DND-41 (cell line): Measurements from ENCODE around the gene INO80D.

ENCODE experiments used
- CTCF ChIP-seq: IDR thresholded peaks from 2 replicates; pipeline ENCODE4 v1.5.1; 2012; ENCODE audit warnings: borderline replicate concordance, low read length, moderate library complexity, mild to moderate bottlenecking; ENCODE audit not compliant: poor library complexity, severe bottlenecking; ENCODE audit errors: extremely low read depth
- EZH2 ChIP-seq: IDR thresholded peaks from 3 replicates; pipeline ENCODE4 v1.6.1; 2012; ENCODE audit warnings: borderline replicate concordance, low read depth, mild to moderate bottlenecking, moderate library complexity, low read length, inconsistent platforms; ENCODE audit not compliant: severe bottlenecking

DNA sequence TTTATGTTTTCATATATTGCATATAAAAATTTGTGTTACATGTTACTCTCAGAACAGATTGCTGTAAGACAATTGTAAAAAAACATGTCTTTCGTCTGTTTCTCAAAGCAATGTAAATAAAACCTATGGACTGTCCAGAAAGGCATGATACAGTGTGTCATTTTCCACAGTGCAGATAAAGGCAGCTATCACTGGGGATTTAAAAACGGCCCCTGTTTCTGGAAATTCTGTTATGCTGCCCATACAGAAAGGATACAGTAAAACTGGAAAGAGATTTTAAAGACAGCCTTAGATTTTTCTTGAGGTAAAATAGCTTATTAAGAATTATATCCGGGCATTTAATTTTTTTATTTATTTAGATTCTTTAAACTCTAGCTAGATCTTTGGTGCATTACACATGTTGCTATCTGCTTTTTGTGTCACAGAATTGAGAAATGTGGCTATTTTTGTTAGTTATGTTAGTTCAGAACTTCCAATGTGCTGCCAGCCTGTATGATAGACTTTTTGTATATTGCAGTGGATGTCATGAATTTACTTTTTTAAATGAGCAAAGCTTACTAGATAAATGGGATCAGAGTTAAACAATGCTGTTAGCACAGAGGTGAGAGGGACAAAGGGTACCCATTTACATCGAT lies 859 bp upstream of the INO80D start:
- no peak for TF ChIP-seq CTCF
- no peak for TF ChIP-seq EZH2
